IMR-90 (cell line): ENCODE data around the gene NNAT. TPM values are rescaled to one million over a fixed set of nuclear protein-coding genes. Genes with fewer than 3 reads are reported as not detected.

Experiments
- ATAC-seq: fragments of 200-7000 bp; cut with Tn5 transposase; 2 replicates; pipeline ENCODE4 v1.9.1; 2020; ENCODE audit warnings: low read depth, mild to moderate bottlenecking, moderate library complexity
- BruUV-seq: library from RNA; stranded (reverse); fragments of 400-500 nt; replicated peaks from 2 replicates; lab custom pipeline; 2021; lab: Mats Ljungman, UMichigan
- CTCF ChIA-PET: fragments of 300-600 bp; formaldehyde crosslinking; extraction: SDS; loops from one replicate; lab custom pipeline; 2021; ENCODE audit warnings: antibody characterized with exemption; lab: Yijun Ruan, JAX
- POLR2A ChIA-PET: fragments of 300-600 bp; sonication (Branson Sonifier 250); formaldehyde crosslinking; loops from one replicate; lab custom pipeline; 2022; ENCODE audit warnings: antibody characterized with exemption; ENCODE audit not compliant: unreplicated experiment; lab: Charles Lee
- DNase-seq: peaks from one replicate; pipeline ENCODE4 v3.0.0; 2013
- H2AFZ ChIP-seq: replicated peaks from 2 replicates; pipeline ENCODE3; 2013; ENCODE audit warnings: low read length, mild to moderate bottlenecking; ENCODE audit not compliant: poor library complexity
- H2AK5ac ChIP-seq: 2 replicates; pipeline ENCODE4 v1.6.1; 2013; ENCODE audit warnings: low read depth, low read length, inconsistent platforms
- H2AK9ac ChIP-seq: replicated peaks from 2 replicates; pipeline ENCODE3; 2013; ENCODE audit warnings: mild to moderate bottlenecking, low read depth, low read length, moderate library complexity; ENCODE audit not compliant: poor library complexity
- H2BK120ac ChIP-seq: 2 replicates; pipeline ENCODE4 v1.6.1; 2013; ENCODE audit warnings: low read depth, low read length, inconsistent platforms
- H2BK15ac ChIP-seq: 3 replicates; pipeline ENCODE4 v1.6.1; 2013; ENCODE audit warnings: low read depth, low read length, inconsistent platforms
- H2BK20ac ChIP-seq: 2 replicates; pipeline ENCODE4 v1.6.1; 2013; ENCODE audit warnings: low read depth, mild to moderate bottlenecking, inconsistent platforms, low read length, moderate library complexity
- H2BK5ac ChIP-seq: 2 replicates; pipeline ENCODE4 v1.6.1; 2013; ENCODE audit warnings: mild to moderate bottlenecking, low read depth, low read length, inconsistent platforms; ENCODE audit not compliant: poor library complexity, severe bottlenecking
- H3K14ac ChIP-seq: replicated peaks from 2 replicates; pipeline ENCODE4 v1.6.1; 2013; ENCODE audit warnings: low read depth, low read length, inconsistent platforms
- H3K18ac ChIP-seq: 2 replicates; pipeline ENCODE4 v1.6.1; 2013; ENCODE audit warnings: low read depth, low read length, control low read depth
- H3K23ac ChIP-seq: 2 replicates; pipeline ENCODE4 v1.6.1; 2013; ENCODE audit warnings: low read depth, low read length, inconsistent platforms
- H3K27ac ChIP-seq: 2 replicates; pipeline ENCODE4 v1.5.1; 2013; ENCODE audit warnings: mild to moderate bottlenecking, control low read depth, low read length; ENCODE audit not compliant: insufficient read depth
- H3K27me3 ChIP-seq: 2 replicates; pipeline ENCODE4 v1.6.1; 2013; ENCODE audit warnings: low read length; ENCODE audit not compliant: control insufficient read depth, insufficient read depth
- H3K36me3 ChIP-seq: 2 replicates; pipeline ENCODE4 v1.6.1; 2013; ENCODE audit warnings: low read length, mixed read lengths; ENCODE audit not compliant: control insufficient read depth, insufficient read depth
- H3K4ac ChIP-seq: 2 replicates; pipeline ENCODE4 v1.6.1; 2013; ENCODE audit warnings: low read depth, low read length, inconsistent platforms
- H3K4me1 ChIP-seq: 2 replicates; pipeline ENCODE4 v1.6.1; 2013; ENCODE audit warnings: low read length, mixed read lengths; ENCODE audit not compliant: control insufficient read depth, insufficient read depth
- H3K4me2 ChIP-seq: 2 replicates; pipeline ENCODE4 v1.6.1; 2013; ENCODE audit warnings: low read depth, mild to moderate bottlenecking, control low read depth, low read length, moderate library complexity
- H3K4me3 ChIP-seq: 2 replicates; pipeline ENCODE4 v1.5.1; 2013; ENCODE audit warnings: low read depth, mild to moderate bottlenecking, control low read depth, low read length, moderate library complexity; ENCODE audit not compliant: insufficient read depth
- H3K56ac ChIP-seq: 2 replicates; pipeline ENCODE4 v1.6.1; 2013; ENCODE audit warnings: low read length, inconsistent platforms; ENCODE audit not compliant: insufficient read depth; ENCODE audit errors: extremely low read depth
- H3K79me1 ChIP-seq, 2 experiments: 2 replicates each; pipeline ENCODE4 v1.6.1; 2013; ENCODE audit warnings: low read length in 2 of 2, inconsistent platforms in 1 of 2, low read depth in 1 of 2
- H3K9ac ChIP-seq: 2 replicates; pipeline ENCODE4 v1.6.1; 2013; ENCODE audit warnings: low read depth, low read length, control low read depth
- H3K9me1 ChIP-seq: 2 replicates; pipeline ENCODE4 v1.6.1; 2013; ENCODE audit warnings: low read length, inconsistent platforms; ENCODE audit not compliant: insufficient read depth
- H3K9me3 ChIP-seq: 2 replicates; pipeline ENCODE4 v1.6.1; 2013; ENCODE audit warnings: low read length; ENCODE audit not compliant: control insufficient read depth, insufficient read depth
- H4K20me1 ChIP-seq: 2 replicates; pipeline ENCODE4 v1.6.1; 2013; ENCODE audit warnings: low read length, inconsistent platforms; ENCODE audit not compliant: insufficient read depth
- H4K5ac ChIP-seq: 2 replicates; pipeline ENCODE4 v1.6.1; 2013; ENCODE audit warnings: mild to moderate bottlenecking, low read depth, low read length, control low read depth
- H4K8ac ChIP-seq, 2 experiments: 2 replicates each; pipeline ENCODE4 v1.6.1; 2013; ENCODE audit warnings: low read depth in 2 of 2, low read length in 2 of 2, control low read depth in 1 of 2, inconsistent platforms in 1 of 2
- H4K91ac ChIP-seq: 2 replicates; pipeline ENCODE4 v1.6.1; 2013; ENCODE audit warnings: low read depth, low read length, inconsistent platforms; ENCODE audit not compliant: insufficient read depth
- BHLHE40 ChIP-seq: fragments of 150-350 bp; IDR thresholded peaks from 2 replicates; pipeline ENCODE4 v1.6.1; 2016; ENCODE audit warnings: mild to moderate bottlenecking, low read depth, low read length
- CEBPB ChIP-seq: IDR thresholded peaks from 2 replicates; pipeline ENCODE4 v1.6.1; 2012; ENCODE audit warnings: low read depth, low read length, improper control_type of control experiment
- CHD1 ChIP-seq: IDR thresholded peaks from 2 replicates; pipeline ENCODE4 v1.6.1; 2012; ENCODE audit warnings: low read depth, low read length, improper control_type of control experiment
- ELK1 ChIP-seq: fragments of 150-350 bp; IDR thresholded peaks from 2 replicates; pipeline ENCODE4 v1.6.1; 2016; ENCODE audit warnings: low read depth, mild to moderate bottlenecking, low read length, moderate library complexity, borderline replicate concordance
- FOS ChIP-seq: fragments of 150-350 bp; IDR thresholded peaks from 2 replicates; pipeline ENCODE4 v1.6.1; 2016; ENCODE audit warnings: low read depth, low read length
- MAZ ChIP-seq: IDR thresholded peaks from 2 replicates; pipeline ENCODE4 v1.6.1; 2012; ENCODE audit warnings: low read depth, mild to moderate bottlenecking, low read length, improper control_type of control experiment, moderate library complexity, borderline replicate concordance
- RAD21 ChIP-seq: IDR thresholded peaks from 2 replicates; pipeline ENCODE4 v1.6.1; 2012; ENCODE audit warnings: low read length, improper control_type of control experiment
- RCOR1 ChIP-seq: IDR thresholded peaks from 2 replicates; pipeline ENCODE4 v1.6.1; 2012; ENCODE audit warnings: mild to moderate bottlenecking, low read length, improper control_type of control experiment; ENCODE audit not compliant: insufficient replicate concordance
- SMC3 ChIP-seq: fragments of 150-350 bp; IDR thresholded peaks from 2 replicates; pipeline ENCODE4 v1.6.1; 2016; ENCODE audit warnings: low read depth, mild to moderate bottlenecking, antibody characterized with exemption, low read length, moderate library complexity
- WGBS, 2 experiments: methylation state at CpG; one replicate each; pipeline versions ENCODE4 v1.1.5 to v1.1.7; 2013; ENCODE audit warnings: missing lambda C conversion rate in 2 of 2; ENCODE audit not compliant: insufficient read length in 1 of 2; ENCODE audit errors: extremely low coverage in 2 of 2; 5-methylcytosine and 5-hydroxymethylcytosine counted together
- dilution Hi-C: fragments of 300-500 bp; cut with HindIII; formaldehyde crosslinking; loops from one replicate; pipeline ENCODE4 v1.14.3; 2018; ENCODE audit warnings: low sequenced_read_pairs; ENCODE audit not compliant: unreplicated experiment
- in situ Hi-C: fragments of 300-500 bp; cut with MboI; formaldehyde crosslinking; loops from 3 replicates; pipeline ENCODE4 v1.14.3; 2019; ENCODE audit warnings: low sequenced_read_pairs, inconsistent platforms, mixed read lengths
- intact Hi-C: fragments of 100-400 bp; cut with micrococcal nuclease; formaldehyde crosslinking; loops from 2 replicates; pipeline ENCODE4 v1.10.0; 2022
- polyA plus RNA-seq, 3 experiments: library from polyadenylated mRNA; depleted of rRNA; stranded (reverse); fragments of >200 nt; gene quantifications; 2 replicates each; pipeline ENCODE4 v1.2.3, GENCODE V29; 2012; ENCODE audit warnings: low replicate concordance in 1 of 3
- total RNA-seq: library from RNA; depleted of rRNA; stranded (reverse); fragments of >200 nt; gene quantifications from 2 replicates; pipeline ENCODE4 v1.2.3, GENCODE V29; 2012

The NNAT gene
- total and polyA plus RNA-seq, 2 of the 4 experiments (the other 2 are of a cell fraction): 2.0 to 6.5 TPM

GRCh38 chr20:37559312-37560027 is 38.4 kb downstream of the NNAT start:
- Histone ChIP-seq H3K56ac (no peak overlapping the region), H3K9ac (no peak overlapping the region), H4K8ac (no peak overlapping the region), H3K9me1 (no peaks in the 10 kb centered on the region), H2BK120ac (no peak overlapping the region), H4K20me1 (no peaks in the 10 kb centered on the region), H2BK15ac (no peak overlapping the region), H3K18ac (no peak overlapping the region), H2BK5ac (no peak overlapping the region), H3K4me3 (no peak overlapping the region), H2AK5ac (no peak overlapping the region), H3K27me3 (peaks cover 30% of the 10 kb centered on the region), H3K4ac (no peak overlapping the region), H4K5ac (no peak overlapping the region), H3K36me3 (no peaks in the 10 kb centered on the region), H3K4me1 (no peaks in the 10 kb centered on the region), H3K79me1 (no peaks in the 10 kb centered on the region), H3K23ac (no peak overlapping the region), H2AFZ (no peak overlapping the region), H3K27ac (no peak overlapping the region), H3K4me2 (no peak overlapping the region), H2AK9ac (no peak overlapping the region), H3K9me3 (no peaks in the 10 kb centered on the region), H2BK20ac (no peak overlapping the region), H3K14ac (no peak overlapping the region), H4K91ac (no peak overlapping the region)
- CTCF ChIA-PET: no interaction called here
- no TSS peak for BruUV-seq
- dilution Hi-C loops: no loop called here
- 93% methylated on average over 3 of the region's 11 CpGs; no CpG with 5 or more reads in 1 of the 2 experiments for WGBS, 2 experiments
- in situ Hi-C loops: loop anchor here (10.0 kb wide), 2 partner anchors 495 to 665 kb away; no protein-coding TSS in a partner anchor
- POLR2A ChIA-PET: no interaction called here
- TF ChIP-seq ELK1: no peak
- no peak for TF ChIP-seq MAZ
- no peak for TF ChIP-seq RCOR1
- TF ChIP-seq FOS: no peak
- TF ChIP-seq RAD21: no peak
- TF ChIP-seq CEBPB: no peak
- TF ChIP-seq SMC3: no peak
- TF ChIP-seq CHD1: no peak
- no peak for TF ChIP-seq BHLHE40
- DNase-seq: no peak
- intact Hi-C loops: no loop called here
- no peak for ATAC-seq
